Subcutaneous abdominal adipose tissue (tissue), 5 donors: ENCODE results near the gene LCLAT1.

Experiments used
- H3K27ac ChIP-seq: one replicate; pipeline ENCODE4 v1.7.0; 2013; ENCODE audit warnings: low read depth, mild to moderate bottlenecking, inconsistent platforms, low read length, moderate library complexity
- H3K27me3 ChIP-seq, 5 donors: one replicate each; pipeline ENCODE4 v1.7.0; 2013; ENCODE audit warnings: low read length in 5 of 5, inconsistent platforms in 1 of 5; ENCODE audit not compliant: control insufficient read depth in 5 of 5, insufficient read depth in 4 of 5
- H3K36me3 ChIP-seq, 5 donors: one replicate each; pipeline ENCODE4 v1.7.0; 2013; ENCODE audit warnings: low read length in 5 of 5; ENCODE audit not compliant: control insufficient read depth in 5 of 5, insufficient read depth in 5 of 5
- H3K4me1 ChIP-seq, 5 donors: one replicate each; pipeline ENCODE4 v1.7.0; 2013; ENCODE audit warnings: low read length in 5 of 5, mild to moderate bottlenecking in 3 of 5, moderate library complexity in 1 of 5; ENCODE audit not compliant: control insufficient read depth in 5 of 5, insufficient read depth in 5 of 5
- H3K4me3 ChIP-seq, 5 donors: one replicate each; pipeline ENCODE4 v1.7.0; 2013; ENCODE audit warnings: low read length in 5 of 5, low read depth in 1 of 5
- H3K9ac ChIP-seq, 5 donors: one replicate each; pipeline ENCODE4 v1.7.0; 2013; ENCODE audit warnings: low read length in 5 of 5, mild to moderate bottlenecking in 4 of 5, moderate library complexity in 3 of 5
- H3K9me3 ChIP-seq, 5 donors: one replicate each; pipeline ENCODE4 v1.7.0; 2013; ENCODE audit warnings: low read length in 5 of 5; ENCODE audit not compliant: control insufficient read depth in 5 of 5
- donor health status: healthy.
- donor health status: healthy.
- donor health status: healthy.
- donor health status: healthy.
- donor health status: healthy.

The LCLAT1 gene

GRCh38 chr2:30408961-30409387 lies 38.1 kb upstream of the LCLAT1 start:
- Histone ChIP-seq H3K4me3 (no peak overlapping the region), H3K9me3 (no peaks in the 10 kb centered on the region), H3K9ac (no peak overlapping the region), H3K36me3 (no peaks in the 10 kb centered on the region), H3K27ac (no peak overlapping the region), H3K27me3 (no peaks in the 10 kb centered on the region), H3K4me1 (peaks cover 0 to 36% (median 29%) of the 10 kb centered on the region in 5 donors)

GRCh38 chr2:30410217-30410616 lies 36.8 kb upstream of the LCLAT1 start:
- peaks cover 0 to 29% (median 17%) of the 10 kb centered on the region in 5 donors for H3K4me1 ChIP-seq
- H3K9ac ChIP-seq: no peak overlapping the region
- no peaks in the 10 kb centered on the region for H3K36me3 ChIP-seq
- H3K27me3 ChIP-seq: no peaks in the 10 kb centered on the region
- H3K9me3 ChIP-seq: no peaks in the 10 kb centered on the region
- H3K4me3 ChIP-seq: no peak overlapping the region
- H3K27ac ChIP-seq: no peak overlapping the region

- H3K27me3 ChIP-seq: no peaks in the 10 kb centered on the region
- H3K9me3 ChIP-seq: no peaks in the 10 kb centered on the region
- H3K4me1 ChIP-seq: peaks cover 0 to 35% (median 19%) of the 10 kb centered on the region in 5 donors
- H3K9ac ChIP-seq: no peak overlapping the region
- H3K27ac ChIP-seq: no peak overlapping the region
- no peak overlapping the region for H3K4me3 ChIP-seq
- H3K36me3 ChIP-seq: no peaks in the 10 kb centered on the region
Measured at GRCh38 chr2:30412047-30412683, 34.9 kb upstream of the LCLAT1 start.

GRCh38 chr2:30412684-30413570 lies 34.1 kb upstream of the LCLAT1 start:
- Histone ChIP-seq H3K27me3 (no peaks in the 10 kb centered on the region), H3K36me3 (no peaks in the 10 kb centered on the region), H3K4me1 (peaks cover 0 to 31% (median 13%) of the 10 kb centered on the region in 5 donors), H3K27ac (no peak overlapping the region), H3K9ac (no peak overlapping the region), H3K4me3 (no peak overlapping the region), H3K9me3 (no peaks in the 10 kb centered on the region)

GRCh38 chr2:30414961-30415360 lies 32.1 kb upstream of the LCLAT1 start:
- H3K4me3 ChIP-seq: no peak overlapping the region
- no peaks in the 10 kb centered on the region for H3K9me3 ChIP-seq
- no peak overlapping the region for H3K9ac ChIP-seq
- peaks cover 0 to 21% (median 6%) of the 10 kb centered on the region in 5 donors for H3K4me1 ChIP-seq
- H3K27ac ChIP-seq: no peak overlapping the region
- H3K36me3 ChIP-seq: no peaks in the 10 kb centered on the region
- H3K27me3 ChIP-seq: no peaks in the 10 kb centered on the region

- Histone ChIP-seq H3K27ac (peak overlapping the region; percentile 35), H3K9ac (no peak overlapping the region), H3K9me3 (no peaks in the 10 kb centered on the region), H3K36me3 (no peaks in the 10 kb centered on the region), H3K4me1 (peaks cover 2 to 30% (median 11%) of the 10 kb centered on the region in 5 donors), H3K4me3 (no peak overlapping the region), H3K27me3 (peaks cover 0 to 4% (median 0%) of the 10 kb centered on the region in 5 donors)
Measured at GRCh38 chr2:30417253-30417652, 29.8 kb upstream of the LCLAT1 start.

- Histone ChIP-seq H3K27me3 (peaks cover 0 to 4% (median 0%) of the 10 kb centered on the region in 5 donors), H3K4me3 (no peak overlapping the region), H3K36me3 (no peaks in the 10 kb centered on the region), H3K27ac (no peak overlapping the region), H3K9ac (no peak overlapping the region), H3K9me3 (no peaks in the 10 kb centered on the region), H3K4me1 (peaks cover 2 to 26% (median 13%) of the 10 kb centered on the region in 5 donors)
Measured at GRCh38 chr2:30421026-30421603, 25.9 kb upstream of the LCLAT1 start.

GRCh38 chr2:30421604-30422443 lies 25.2 kb upstream of the LCLAT1 start:
- Histone ChIP-seq H3K9ac (no peak overlapping the region), H3K4me3 (peak overlapping the region in 1 of 5 donors; percentile 27), H3K27me3 (peaks cover 0 to 4% (median 0%) of the 10 kb centered on the region in 5 donors), H3K27ac (no peak overlapping the region), H3K9me3 (no peaks in the 10 kb centered on the region), H3K4me1 (peaks cover 2 to 23% (median 11%) of the 10 kb centered on the region in 5 donors), H3K36me3 (no peaks in the 10 kb centered on the region)

GRCh38 chr2:30422444-30423040 lies 24.5 kb upstream of the LCLAT1 start:
- Histone ChIP-seq H3K4me1 (peaks cover 0 to 16% (median 5%) of the 10 kb centered on the region in 5 donors), H3K9ac (no peak overlapping the region), H3K9me3 (no peaks in the 10 kb centered on the region), H3K36me3 (no peaks in the 10 kb centered on the region), H3K27ac (no peak overlapping the region), H3K4me3 (peak overlapping the region in 1 of 5 donors; percentile 22), H3K27me3 (peaks cover 0 to 4% (median 0%) of the 10 kb centered on the region in 5 donors)
